ENCODE results near the gene PANX1. TPM values are rescaled to one million over a fixed set of nuclear protein-coding genes. Genes with fewer than 3 reads are reported as not detected.

Gene PANX1
- total RNA-seq, 1 experiment from 2014 or later = 59.3 TPM

DNA sequence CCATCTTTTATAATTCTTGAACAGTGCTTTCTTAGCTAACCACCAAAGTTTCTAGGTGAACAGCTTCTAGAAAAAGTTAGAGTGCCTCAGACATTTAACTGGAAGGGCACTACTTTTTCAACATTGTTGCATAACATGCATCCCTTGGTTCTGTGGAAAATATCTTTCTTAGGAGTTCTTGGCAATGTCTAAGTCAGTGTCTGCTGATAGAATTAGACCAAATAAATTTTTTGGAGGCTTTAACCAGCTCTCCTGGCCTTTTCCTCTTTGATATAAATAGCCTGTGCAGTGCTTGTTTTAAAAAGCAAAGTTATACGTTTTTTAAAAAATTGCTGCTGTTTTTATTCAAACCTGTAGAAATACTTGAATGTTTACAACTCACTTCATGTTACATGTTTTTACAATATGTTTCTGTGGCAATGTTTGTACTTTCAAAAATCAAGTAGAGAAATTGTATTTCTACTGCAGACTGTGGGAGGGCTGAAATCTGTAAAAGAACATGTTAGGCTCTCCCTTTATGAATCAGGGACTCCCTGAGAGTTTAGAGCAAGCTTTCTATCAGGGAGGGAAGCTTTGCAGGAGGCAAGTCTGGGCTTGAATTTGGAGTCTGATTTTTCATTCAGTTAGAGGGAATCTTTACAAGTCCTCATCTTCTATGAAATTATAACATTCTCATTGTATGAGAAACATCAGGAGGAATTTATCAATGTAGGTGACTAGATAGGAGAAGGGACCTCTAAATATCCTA lies 16.3 kb upstream of the PANX1 start:
- POLR2A ChIA-PET = no interaction called here
- in situ Hi-C loops (cut with HindIII; ENCODE audit: low pct_unique_long_range_greater_than_20kb, low sequenced_read_pairs) = no loop called here

DNA sequence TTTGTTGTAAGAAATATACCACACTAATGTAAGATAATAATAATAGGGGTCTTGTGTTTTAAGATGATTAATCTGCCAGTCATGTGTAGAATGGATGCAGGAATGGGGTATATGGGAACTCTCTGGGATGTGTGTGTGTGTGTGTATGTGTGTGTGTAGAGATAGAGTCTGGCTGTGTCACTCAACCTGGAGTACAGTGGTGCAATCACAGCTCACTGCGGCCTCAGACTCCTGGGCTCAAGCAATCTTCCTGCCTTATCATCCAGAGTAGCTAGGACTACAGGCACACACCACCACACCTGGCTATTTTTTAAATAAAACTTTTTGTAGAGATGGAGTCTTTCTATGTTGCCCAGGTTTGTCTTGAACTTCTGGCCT lies 11.5 kb upstream of the PANX1 start:
- ATAC-seq (no peak), DNase-seq (ENCODE audit: low read depth, low spot score) (no peak)
- no peak for TF ChIP-seq SIN3A (IDR thresholded peaks at IDR 0.05; ENCODE audit: borderline replicate concordance, insufficient read depth, low read depth, low read length)
- TF ChIP-seq POLR2AphosphoS5 (IDR thresholded peaks at IDR 0.05; ENCODE audit: low read depth, low read length) = no peak
- no peak for TF ChIP-seq TCF7L2 (IDR thresholded peaks at IDR 0.05; ENCODE audit: low read depth, low read length)
- TF ChIP-seq, protein P1, sequence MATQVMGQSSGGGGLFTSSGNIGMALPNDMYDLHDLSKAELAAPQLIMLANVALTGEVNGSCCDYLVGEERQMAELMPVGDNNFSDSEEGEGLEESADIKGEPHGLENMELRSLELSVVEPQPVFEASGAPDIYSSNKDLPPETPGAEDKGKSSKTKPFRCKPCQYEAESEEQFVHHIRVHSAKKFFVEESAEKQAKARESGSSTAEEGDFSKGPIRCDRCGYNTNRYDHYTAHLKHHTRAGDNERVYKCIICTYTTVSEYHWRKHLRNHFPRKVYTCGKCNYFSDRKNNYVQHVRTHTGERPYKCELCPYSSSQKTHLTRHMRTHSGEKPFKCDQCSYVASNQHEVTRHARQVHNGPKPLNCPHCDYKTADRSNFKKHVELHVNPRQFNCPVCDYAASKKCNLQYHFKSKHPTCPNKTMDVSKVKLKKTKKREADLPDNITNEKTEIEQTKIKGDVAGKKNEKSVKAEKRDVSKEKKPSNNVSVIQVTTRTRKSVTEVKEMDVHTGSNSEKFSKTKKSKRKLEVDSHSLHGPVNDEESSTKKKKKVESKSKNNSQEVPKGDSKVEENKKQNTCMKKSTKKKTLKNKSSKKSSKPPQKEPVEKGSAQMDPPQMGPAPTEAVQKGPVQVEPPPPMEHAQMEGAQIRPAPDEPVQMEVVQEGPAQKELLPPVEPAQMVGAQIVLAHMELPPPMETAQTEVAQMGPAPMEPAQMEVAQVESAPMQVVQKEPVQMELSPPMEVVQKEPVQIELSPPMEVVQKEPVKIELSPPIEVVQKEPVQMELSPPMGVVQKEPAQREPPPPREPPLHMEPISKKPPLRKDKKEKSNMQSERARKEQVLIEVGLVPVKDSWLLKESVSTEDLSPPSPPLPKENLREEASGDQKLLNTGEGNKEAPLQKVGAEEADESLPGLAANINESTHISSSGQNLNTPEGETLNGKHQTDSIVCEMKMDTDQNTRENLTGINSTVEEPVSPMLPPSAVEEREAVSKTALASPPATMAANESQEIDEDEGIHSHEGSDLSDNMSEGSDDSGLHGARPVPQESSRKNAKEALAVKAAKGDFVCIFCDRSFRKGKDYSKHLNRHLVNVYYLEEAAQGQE (IDR thresholded peaks at IDR 0.05; ENCODE audit: insufficient read depth in 1 of 2, low read depth in 2 of 2, low read length in 1 of 2) = no peak
- TF ChIP-seq, protein P2, sequence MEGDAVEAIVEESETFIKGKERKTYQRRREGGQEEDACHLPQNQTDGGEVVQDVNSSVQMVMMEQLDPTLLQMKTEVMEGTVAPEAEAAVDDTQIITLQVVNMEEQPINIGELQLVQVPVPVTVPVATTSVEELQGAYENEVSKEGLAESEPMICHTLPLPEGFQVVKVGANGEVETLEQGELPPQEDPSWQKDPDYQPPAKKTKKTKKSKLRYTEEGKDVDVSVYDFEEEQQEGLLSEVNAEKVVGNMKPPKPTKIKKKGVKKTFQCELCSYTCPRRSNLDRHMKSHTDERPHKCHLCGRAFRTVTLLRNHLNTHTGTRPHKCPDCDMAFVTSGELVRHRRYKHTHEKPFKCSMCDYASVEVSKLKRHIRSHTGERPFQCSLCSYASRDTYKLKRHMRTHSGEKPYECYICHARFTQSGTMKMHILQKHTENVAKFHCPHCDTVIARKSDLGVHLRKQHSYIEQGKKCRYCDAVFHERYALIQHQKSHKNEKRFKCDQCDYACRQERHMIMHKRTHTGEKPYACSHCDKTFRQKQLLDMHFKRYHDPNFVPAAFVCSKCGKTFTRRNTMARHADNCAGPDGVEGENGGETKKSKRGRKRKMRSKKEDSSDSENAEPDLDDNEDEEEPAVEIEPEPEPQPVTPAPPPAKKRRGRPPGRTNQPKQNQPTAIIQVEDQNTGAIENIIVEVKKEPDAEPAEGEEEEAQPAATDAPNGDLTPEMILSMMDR (IDR thresholded peaks at IDR 0.05) = no peak
- BruUV-seq (replicated peaks) = no TSS peak
- ChIA-PET POLR2A (no interaction called here), CTCF (no interaction called here)
- Histone ChIP-seq H3K9me3 (ENCODE audit: control insufficient read depth, insufficient read depth, low read depth, low read length) (no peaks in the 10 kb centered on the region), H3K36me3 (ENCODE audit: control insufficient read depth, insufficient read depth, low read length) (no peaks in the 10 kb centered on the region), H3K4me3 (ENCODE audit: low read depth in 2 of 2, low read length in 2 of 2) (no peak overlapping the region), H3K27ac (ENCODE audit: low read length) (no peak overlapping the region), H3K27me3 (ENCODE audit: control insufficient read depth, insufficient read depth, low read length) (peaks cover 9% of the 10 kb centered on the region), H3K4me1 (ENCODE audit: control insufficient read depth, insufficient read depth, low read length) (no peaks in the 10 kb centered on the region)
- intact Hi-C loops (cut with micrococcal nuclease; ENCODE audit: unreplicated experiment) = no loop called here
- in situ Hi-C loops (cut with HindIII; ENCODE audit: low pct_unique_long_range_greater_than_20kb, low sequenced_read_pairs) = no loop called here

More for the DNA sequence above, 16.3 kb upstream of the PANX1 start:
- intact Hi-C loops (cut with micrococcal nuclease; ENCODE audit: unreplicated experiment) = no loop called here
- peaks cover 28% of the 10 kb centered on the region for H3K27me3 ChIP-seq (ENCODE audit: control insufficient read depth, insufficient read depth, low read length)
- no peak overlapping the region for H3K4me3 ChIP-seq (ENCODE audit: low read depth in 2 of 2, low read length in 2 of 2)
- H3K9me3 ChIP-seq (ENCODE audit: control insufficient read depth, insufficient read depth, low read depth, low read length) = no peaks in the 10 kb centered on the region
- no TSS peak for BruUV-seq (replicated peaks)
- no peak for TF ChIP-seq POLR2AphosphoS5 (IDR thresholded peaks at IDR 0.05; ENCODE audit: low read depth, low read length)
- no peak for TF ChIP-seq SIN3A (IDR thresholded peaks at IDR 0.05; ENCODE audit: borderline replicate concordance, insufficient read depth, low read depth, low read length)
- TF ChIP-seq, protein P2 (IDR thresholded peaks at IDR 0.05) = no peak
- ATAC-seq (no peak), DNase-seq (ENCODE audit: low read depth, low spot score) (no peak)
- H3K27ac ChIP-seq (ENCODE audit: low read length) = no peak overlapping the region
- CTCF ChIA-PET = interaction anchor here (0.6 kb wide), 1 partner anchor 230 kb away, joined by 4 read pairs; no protein-coding TSS in a partner anchor
- no peaks in the 10 kb centered on the region for H3K4me1 ChIP-seq (ENCODE audit: control insufficient read depth, insufficient read depth, low read length)
- H3K36me3 ChIP-seq (ENCODE audit: control insufficient read depth, insufficient read depth, low read length) = no peaks in the 10 kb centered on the region
